D721Med (cell line): ENCODE results near the gene UBXN11.

Source experiments
- DNase-seq: peaks from one replicate; pipeline ENCODE4 v3.0.0; 2011; ENCODE audit warnings: low spot score; ENCODE audit not compliant: insufficient read length
- FAIRE-seq: peaks from 2 replicates; lab custom pipeline; 2011; peaks lifted over from hg19 to GRCh38; lab: Jason Lieb, UNC
- CTCF ChIP-seq: IDR thresholded peaks from 2 replicates; pipeline ENCODE4 v1.5.1; 2012; ENCODE audit warnings: mild to moderate bottlenecking, control low read depth; ENCODE audit not compliant: insufficient read depth; ENCODE audit errors: missing control alignments

The UBXN11 gene

GRCh38 chr1:26284597-26285347 lies 21.7 kb downstream of the UBXN11 start:
- peak; percentile 56 for DNase-seq
- peak; percentile 60 for TF ChIP-seq CTCF
- FAIRE-seq = no peak

- no peak for DNase-seq
- TF ChIP-seq CTCF = no peak
- FAIRE-seq = no peak
Observed at GRCh38 chr1:26283871-26284596, 22.4 kb downstream of the UBXN11 start.

GRCh38 chr1:26283279-26283853 lies 23.1 kb downstream of the UBXN11 start:
- TF ChIP-seq CTCF = no peak
- FAIRE-seq = no peak
- no peak for DNase-seq

GRCh38 chr1:26282401-26282918 lies 24.0 kb downstream of the UBXN11 start:
- DNase-seq (no peak), FAIRE-seq (no peak)
- TF ChIP-seq CTCF = no peak

- DNase-seq (no peak), FAIRE-seq (no peak)
- no peak for TF ChIP-seq CTCF
Observed at GRCh38 chr1:26281971-26282370, 24.5 kb downstream of the UBXN11 start.

- no peak for FAIRE-seq
- no peak for TF ChIP-seq CTCF
- no peak for DNase-seq
Observed at GRCh38 chr1:26281091-26281958, 25.1 kb downstream of the UBXN11 start.
